Measurements from ENCODE around the gene CYP4Z1.
"Not testable (repeated sequence)": the region's sequence is repeated elsewhere in the genome, so short reads cannot be mapped to it uniquely, and the experiment has no call there.

Gene CYP4Z1

GRCh38 chr1:47128221-47128620, 61.2 kb downstream of the CYP4Z1 start:
- in situ Hi-C loops (cut with MboI; ENCODE audit: low sequenced_read_pairs): no loop called here

GRCh38 chr1:47128854-47129253, 61.8 kb downstream of the CYP4Z1 start:
- in situ Hi-C loops (cut with MboI; ENCODE audit: low sequenced_read_pairs): not testable (repeated sequence)

- in situ Hi-C loops (cut with MboI; ENCODE audit: low sequenced_read_pairs): not testable (repeated sequence)
These were observed 62.6 kb downstream of the CYP4Z1 start for GRCh38 chr1:47129489-47130230.

GRCh38 chr1:47132665-47133064, 65.6 kb downstream of the CYP4Z1 start:
- in situ Hi-C loops (cut with MboI; ENCODE audit: low sequenced_read_pairs): not testable (repeated sequence)

GRCh38 chr1:47137198-47137597, 70.2 kb downstream of the CYP4Z1 start, which contains the start of gene CYP4A22:
CYP4A22 (plus strand) TSS chr1:47137441; CDS start chr1:47137486, 45 bp downstream.
- in situ Hi-C loops (cut with MboI; ENCODE audit: low sequenced_read_pairs): no loop called here

- in situ Hi-C loops (cut with MboI; ENCODE audit: low sequenced_read_pairs): no loop called here
These were observed 71.0 kb downstream of the CYP4Z1 start for GRCh38 chr1:47137925-47138615.

- in situ Hi-C loops (cut with MboI; ENCODE audit: low sequenced_read_pairs): not testable (repeated sequence)
These were observed 73.3 kb downstream of the CYP4Z1 start for GRCh38 chr1:47140358-47140757.

- in situ Hi-C loops (cut with MboI; ENCODE audit: low sequenced_read_pairs): not testable (repeated sequence)
These were observed 76.6 kb downstream of the CYP4Z1 start for GRCh38 chr1:47143654-47144053.

- in situ Hi-C loops (cut with MboI; ENCODE audit: low sequenced_read_pairs): not testable (repeated sequence)
These were observed 79.5 kb downstream of the CYP4Z1 start for GRCh38 chr1:47146495-47146894.

GRCh38 chr1:47147047-47147785, 80.2 kb downstream of the CYP4Z1 start:
- in situ Hi-C loops (cut with MboI; ENCODE audit: low sequenced_read_pairs): no loop called here

GRCh38 chr1:47149162-47149561, 82.1 kb downstream of the CYP4Z1 start:
- in situ Hi-C loops (cut with MboI; ENCODE audit: low sequenced_read_pairs): not testable (repeated sequence)

- in situ Hi-C loops (cut with MboI; ENCODE audit: low sequenced_read_pairs): not testable (repeated sequence)
These were observed 89.4 kb downstream of the CYP4Z1 start for GRCh38 chr1:47156457-47156856.

GRCh38 chr1:47157957-47158356, 90.9 kb downstream of the CYP4Z1 start:
- in situ Hi-C loops (cut with MboI; ENCODE audit: low sequenced_read_pairs): not testable (repeated sequence)

- in situ Hi-C loops (cut with MboI; ENCODE audit: low sequenced_read_pairs): no loop called here
These were observed 93.7 kb downstream of the CYP4Z1 start for GRCh38 chr1:47160716-47161115.

GRCh38 chr1:47161298-47162040, 94.4 kb downstream of the CYP4Z1 start:
- in situ Hi-C loops (cut with MboI; ENCODE audit: low sequenced_read_pairs): no loop called here

- in situ Hi-C loops (cut with MboI; ENCODE audit: low sequenced_read_pairs): no loop called here
These were observed 97.5 kb downstream of the CYP4Z1 start for GRCh38 chr1:47164552-47164951.

Data from hTERT RPE-1 (cell line).